Stimulated activated naive CD8-positive, alpha-beta T cell treated with anti-CD3 and anti-CD28 coated beads, Interleukin-15, Interleukin-2, amounts not matched to agents 100 ng/mL and 50 ng/mL, for 24 hours (primary cell): ENCODE results near the gene KCTD1.

ENCODE experiments used
- H3K27ac Mint-ChIP-seq: one replicate; pipeline ENCODE4 v1.8.0; 2021; ENCODE audit warnings: mild to moderate bottlenecking, mixed read lengths
- H3K27me3 Mint-ChIP-seq: one replicate; pipeline ENCODE4 v1.8.0; 2021; ENCODE audit warnings: mixed read lengths
- H3K36me3 Mint-ChIP-seq: one replicate; pipeline ENCODE4 v1.8.0; 2021; ENCODE audit warnings: low read depth, mixed read lengths
- H3K4me1 Mint-ChIP-seq: one replicate; pipeline ENCODE4 v1.8.0; 2021; ENCODE audit warnings: low read depth, mixed read lengths
- H3K4me3 Mint-ChIP-seq: one replicate; pipeline ENCODE4 v1.8.0; 2021; ENCODE audit warnings: mild to moderate bottlenecking, mixed read lengths
- H3K9me3 Mint-ChIP-seq: one replicate; pipeline ENCODE4 v1.8.0; 2021; ENCODE audit warnings: mixed read lengths

Gene KCTD1

GRCh38 chr18:26538524-26538923 lies 9.8 kb downstream of the KCTD1 start:
- Mint-ChIP-seq H3K4me3 (no peak overlapping the region), H3K4me1 (peaks cover 10% of the 10 kb centered on the region), H3K27ac (no peak overlapping the region), H3K27me3 (no peaks in the 10 kb centered on the region), H3K9me3 (no peaks in the 10 kb centered on the region), H3K36me3 (no peaks in the 10 kb centered on the region)

- Mint-ChIP-seq H3K4me3 (no peak overlapping the region), H3K27me3 (no peaks in the 10 kb centered on the region), H3K27ac (no peak overlapping the region), H3K4me1 (peaks cover 10% of the 10 kb centered on the region), H3K9me3 (no peaks in the 10 kb centered on the region), H3K36me3 (no peaks in the 10 kb centered on the region)
These were observed 11.7 kb downstream of the KCTD1 start for GRCh38 chr18:26536664-26537063.

GRCh38 chr18:26536032-26536431 lies 12.3 kb downstream of the KCTD1 start:
- no peaks in the 10 kb centered on the region for H3K27me3 Mint-ChIP-seq
- no peak overlapping the region for H3K4me3 Mint-ChIP-seq
- no peaks in the 10 kb centered on the region for H3K36me3 Mint-ChIP-seq
- no peak overlapping the region for H3K27ac Mint-ChIP-seq
- no peaks in the 10 kb centered on the region for H3K9me3 Mint-ChIP-seq
- H3K4me1 Mint-ChIP-seq, result peaks cover 10% of the 10 kb centered on the region

DNA sequence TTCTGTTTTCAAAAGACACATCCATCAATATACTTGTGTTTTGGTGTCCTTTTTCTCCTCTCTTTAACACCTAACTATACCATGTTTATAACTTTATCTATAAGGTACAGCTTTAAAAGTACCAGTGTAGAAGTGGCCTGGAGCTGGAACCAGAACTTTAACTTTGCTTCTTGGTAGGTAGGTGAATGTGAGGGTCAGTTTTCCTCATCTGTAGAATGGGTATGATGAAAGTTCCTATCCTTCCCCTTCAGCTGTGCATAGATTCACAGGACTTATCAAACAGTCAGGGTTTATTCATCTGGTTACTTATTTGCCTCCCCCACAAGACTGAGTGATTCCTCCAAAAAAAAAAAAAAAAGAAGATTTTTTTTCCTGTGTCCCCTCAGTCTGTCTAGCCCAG lies 12.7 kb downstream of the KCTD1 start:
- no peaks in the 10 kb centered on the region for H3K9me3 Mint-ChIP-seq
- no peak overlapping the region for H3K4me3 Mint-ChIP-seq
- no peaks in the 10 kb centered on the region for H3K27me3 Mint-ChIP-seq
- no peaks in the 10 kb centered on the region for H3K36me3 Mint-ChIP-seq
- H3K27ac Mint-ChIP-seq, result no peak overlapping the region
- H3K4me1 Mint-ChIP-seq, result peaks cover 10% of the 10 kb centered on the region

GRCh38 chr18:26532367-26533340 lies 15.7 kb downstream of the KCTD1 start:
- Mint-ChIP-seq H3K27me3 (no peaks in the 10 kb centered on the region), H3K9me3 (no peaks in the 10 kb centered on the region), H3K36me3 (no peaks in the 10 kb centered on the region), H3K4me3 (no peak overlapping the region), H3K27ac (no peak overlapping the region), H3K4me1 (peaks cover 3% of the 10 kb centered on the region)

DNA sequence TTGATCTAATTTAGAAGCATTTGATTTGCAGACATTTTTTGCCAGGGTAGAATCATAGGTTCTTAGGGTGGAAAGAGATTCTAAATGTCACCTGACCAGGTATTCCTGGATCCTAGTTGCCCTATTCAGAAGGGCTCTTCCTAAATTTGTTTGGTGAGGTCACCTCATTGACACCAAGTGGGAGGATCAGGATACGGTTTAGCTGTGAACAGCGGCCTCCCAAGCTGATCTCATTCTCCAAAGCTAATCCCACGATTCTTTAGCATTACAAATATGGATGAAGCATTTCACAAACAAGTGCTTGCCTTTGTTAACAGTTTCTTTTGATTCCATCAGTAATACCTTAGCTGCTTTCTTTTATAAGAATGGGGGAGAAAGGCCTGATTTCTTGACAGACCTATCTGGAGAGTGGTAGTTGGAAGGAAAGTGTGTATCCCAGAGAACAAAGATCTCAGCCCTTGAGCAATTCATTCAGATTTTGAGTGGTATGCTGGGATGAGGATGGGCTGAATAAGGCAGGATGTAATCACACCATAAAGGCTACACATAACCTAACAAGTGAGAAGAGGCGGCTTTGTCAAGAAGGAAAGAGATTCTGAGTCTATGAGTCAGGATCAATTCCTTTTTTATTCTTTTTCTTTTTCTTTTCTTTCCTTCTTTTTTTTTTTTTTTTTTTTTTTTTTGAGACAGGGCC lies 16.6 kb downstream of the KCTD1 start:
- H3K27me3 Mint-ChIP-seq, result no peaks in the 10 kb centered on the region
- no peak overlapping the region for H3K27ac Mint-ChIP-seq
- no peak overlapping the region for H3K4me3 Mint-ChIP-seq
- H3K4me1 Mint-ChIP-seq, result peaks cover 3% of the 10 kb centered on the region
- no peaks in the 10 kb centered on the region for H3K36me3 Mint-ChIP-seq
- no peaks in the 10 kb centered on the region for H3K9me3 Mint-ChIP-seq

- Mint-ChIP-seq H3K36me3 (no peaks in the 10 kb centered on the region), H3K27me3 (no peaks in the 10 kb centered on the region), H3K4me3 (no peak overlapping the region), H3K9me3 (no peaks in the 10 kb centered on the region), H3K27ac (no peak overlapping the region), H3K4me1 (no peaks in the 10 kb centered on the region)
These were observed 21.5 kb downstream of the KCTD1 start for GRCh38 chr18:26526966-26527234.

- no peaks in the 10 kb centered on the region for H3K27me3 Mint-ChIP-seq
- no peaks in the 10 kb centered on the region for H3K36me3 Mint-ChIP-seq
- no peaks in the 10 kb centered on the region for H3K4me1 Mint-ChIP-seq
- H3K27ac Mint-ChIP-seq, result no peak overlapping the region
- no peaks in the 10 kb centered on the region for H3K9me3 Mint-ChIP-seq
- H3K4me3 Mint-ChIP-seq, result no peak overlapping the region
These were observed 22.0 kb downstream of the KCTD1 start for GRCh38 chr18:26526128-26526965.

GRCh38 chr18:26524504-26525351 lies 23.6 kb downstream of the KCTD1 start:
- no peak overlapping the region for H3K4me3 Mint-ChIP-seq
- H3K4me1 Mint-ChIP-seq, result no peaks in the 10 kb centered on the region
- H3K9me3 Mint-ChIP-seq, result no peaks in the 10 kb centered on the region
- no peaks in the 10 kb centered on the region for H3K36me3 Mint-ChIP-seq
- H3K27ac Mint-ChIP-seq, result no peak overlapping the region
- H3K27me3 Mint-ChIP-seq, result no peaks in the 10 kb centered on the region

GRCh38 chr18:26524002-26524401 lies 24.4 kb downstream of the KCTD1 start:
- H3K27ac Mint-ChIP-seq, result no peak overlapping the region
- H3K27me3 Mint-ChIP-seq, result no peaks in the 10 kb centered on the region

DNA sequence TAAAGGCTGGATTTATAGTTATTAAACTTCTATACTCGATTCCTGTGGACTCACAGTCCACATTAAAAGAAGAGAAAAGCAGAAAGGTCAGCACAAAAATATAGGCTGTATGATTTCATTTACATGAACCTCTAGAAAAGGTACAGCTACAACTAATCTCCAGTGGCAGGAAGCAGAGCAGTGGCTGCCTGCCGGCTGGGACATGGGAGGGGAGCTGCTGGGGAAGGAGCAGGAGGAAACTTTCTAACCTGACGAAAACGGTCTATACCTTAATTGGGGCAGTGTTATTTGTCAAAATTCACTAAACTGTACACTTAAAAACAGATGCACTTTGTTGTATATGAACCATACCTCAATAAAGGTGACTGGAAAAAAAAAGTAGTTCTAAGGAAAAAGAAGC lies 26.7 kb downstream of the KCTD1 start:
- no peaks in the 10 kb centered on the region for H3K36me3 Mint-ChIP-seq
- H3K9me3 Mint-ChIP-seq, result no peaks in the 10 kb centered on the region
- no peaks in the 10 kb centered on the region for H3K27me3 Mint-ChIP-seq
- no peak overlapping the region for H3K4me3 Mint-ChIP-seq
- H3K27ac Mint-ChIP-seq, result no peak overlapping the region
- no peaks in the 10 kb centered on the region for H3K4me1 Mint-ChIP-seq

More at GRCh38 chr18:26524002-26524401, 24.4 kb downstream of the KCTD1 start:
- Mint-ChIP-seq H3K4me1 (no peaks in the 10 kb centered on the region), H3K9me3 (no peaks in the 10 kb centered on the region), H3K4me3 (no peak overlapping the region), H3K36me3 (no peaks in the 10 kb centered on the region)

DNA sequence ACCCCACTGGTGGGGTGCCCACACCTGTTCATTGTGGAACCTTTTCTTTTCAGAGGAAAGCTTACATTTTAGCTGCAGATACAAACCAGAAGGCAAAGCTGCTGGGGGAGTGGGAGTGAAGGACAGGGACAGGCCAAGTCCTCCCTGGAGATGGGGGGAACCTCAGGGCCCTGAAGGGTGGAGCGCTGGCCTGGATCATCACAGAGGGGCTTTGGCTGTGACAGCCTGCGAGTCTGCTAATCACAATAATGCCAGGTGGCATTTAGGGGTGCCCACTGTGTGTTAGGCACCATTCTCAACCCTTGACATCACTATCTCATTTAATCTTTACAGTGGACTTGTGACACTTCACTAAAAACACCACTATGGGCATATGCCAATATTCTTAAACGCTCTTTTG lies 27.4 kb downstream of the KCTD1 start:
- Mint-ChIP-seq H3K4me3 (no peak overlapping the region), H3K36me3 (no peaks in the 10 kb centered on the region), H3K27me3 (no peaks in the 10 kb centered on the region), H3K9me3 (no peaks in the 10 kb centered on the region), H3K27ac (no peak overlapping the region), H3K4me1 (no peaks in the 10 kb centered on the region)

DNA sequence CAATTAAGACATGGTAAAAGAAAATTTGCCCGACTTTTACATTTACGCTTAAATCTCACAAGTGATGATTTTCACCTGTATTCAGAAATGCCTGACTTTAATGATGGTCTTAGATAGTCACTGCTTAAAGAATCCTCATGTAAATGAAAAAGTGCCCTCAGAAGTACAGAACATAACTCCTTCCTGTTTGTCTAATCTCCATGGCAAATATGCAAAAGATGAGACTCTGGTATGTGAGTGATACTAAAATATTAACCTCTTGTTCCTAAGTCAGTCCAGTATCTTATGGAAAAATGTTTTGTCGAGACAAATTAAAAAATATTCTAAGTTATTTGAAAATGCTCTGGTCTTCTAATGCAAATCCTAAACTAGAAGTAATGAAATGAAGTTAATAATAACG lies 29.2 kb downstream of the KCTD1 start:
- no peaks in the 10 kb centered on the region for H3K27me3 Mint-ChIP-seq
- H3K9me3 Mint-ChIP-seq, result no peaks in the 10 kb centered on the region
- no peak overlapping the region for H3K27ac Mint-ChIP-seq
- no peaks in the 10 kb centered on the region for H3K36me3 Mint-ChIP-seq
- H3K4me3 Mint-ChIP-seq, result no peak overlapping the region
- no peaks in the 10 kb centered on the region for H3K4me1 Mint-ChIP-seq

GRCh38 chr18:26516964-26517363 lies 31.4 kb downstream of the KCTD1 start:
- Mint-ChIP-seq H3K27me3 (no peaks in the 10 kb centered on the region), H3K4me1 (no peaks in the 10 kb centered on the region), H3K9me3 (no peaks in the 10 kb centered on the region), H3K36me3 (no peaks in the 10 kb centered on the region), H3K4me3 (no peak overlapping the region), H3K27ac (no peak overlapping the region)
